ENCODE data around the gene LRGUK.

The LRGUK gene

DNA sequence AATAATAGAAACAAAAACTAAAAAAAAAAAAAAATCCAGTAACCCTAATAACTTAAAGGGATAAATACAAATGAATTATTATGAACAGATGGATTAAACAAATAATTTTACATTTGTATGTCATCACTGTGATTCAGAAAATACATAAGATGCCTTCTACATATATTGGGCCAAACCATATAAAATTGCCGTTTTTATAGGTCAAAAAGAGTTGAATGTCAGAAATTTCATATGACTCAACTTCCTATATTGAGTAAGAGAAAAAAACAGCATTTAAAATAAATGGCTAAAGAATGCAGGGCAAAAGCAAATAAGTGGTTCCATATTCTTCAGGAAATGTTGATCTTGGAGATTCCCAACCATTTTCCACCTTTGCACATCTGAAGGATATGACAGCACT, 180.2 kb downstream of the LRGUK start:
- DNase-seq: no peak

GRCh38 chr7:134308548-134308947, 181.4 kb downstream of the LRGUK start:
- no peak for DNase-seq

DNA sequence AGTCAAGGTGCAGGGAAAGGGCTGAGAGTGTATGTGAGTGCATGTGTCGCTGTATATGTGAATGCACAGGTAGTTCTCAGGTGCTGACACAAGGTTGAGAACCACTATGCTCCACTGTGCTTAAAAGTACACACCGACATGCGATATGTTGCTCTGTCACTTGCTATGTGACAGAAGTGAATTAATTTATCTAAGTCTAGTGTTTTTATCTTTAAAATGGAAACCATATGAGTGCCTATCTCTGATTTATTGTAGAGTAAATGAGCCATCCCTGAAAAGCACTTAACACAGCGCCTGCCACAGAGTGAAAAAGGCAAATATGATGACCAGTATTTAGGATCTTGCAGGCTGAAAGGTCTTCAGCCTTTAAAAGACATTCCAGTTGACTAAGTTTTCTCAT, 184.7 kb downstream of the LRGUK start:
- DNase-seq: no peak

DNA sequence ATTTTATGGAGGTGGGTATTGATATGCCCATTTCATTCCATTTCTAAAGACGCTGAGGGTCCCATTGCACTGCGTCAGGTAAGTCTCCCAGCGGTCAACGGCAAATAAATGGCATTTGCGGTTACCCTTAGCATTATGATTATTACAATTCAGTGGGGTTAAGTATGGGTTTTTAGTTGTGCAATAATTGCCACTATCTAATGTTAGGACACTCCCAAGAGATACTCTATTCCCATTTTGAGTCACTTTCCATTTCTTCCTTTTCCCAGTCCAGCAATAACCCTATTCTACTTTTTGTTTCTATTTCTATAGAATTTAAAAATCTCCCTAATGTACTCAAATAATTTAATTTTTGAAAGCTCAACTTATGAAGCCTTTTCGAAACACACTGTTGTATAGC, 185.6 kb downstream of the LRGUK start:
- no peak for DNase-seq

- DNase-seq: no peak
Measured at GRCh38 chr7:134313543-134313942, 186.4 kb downstream of the LRGUK start.
